WI38 (cell line): ENCODE data around the gene NR2F6.
A peak's percentile ranks its signal among the peaks of the same experiment; 100 is the strongest.

Source experiments
- H3K4me3 ChIP-seq: 2 replicates; pipeline ENCODE4 v1.5.1; 2011; ENCODE audit warnings: low read depth, mild to moderate bottlenecking, control low read depth, low read length
- TF ChIP-seq, protein P1 (sequence below): IDR thresholded peaks from 2 replicates; pipeline ENCODE4 v1.5.1; 2012; ENCODE audit warnings: low read depth, mild to moderate bottlenecking, control low read depth, low read length

NR2F6 gene

GRCh38 chr19:17235300-17235970, 10.3 kb downstream of the NR2F6 start:
- peak overlapping the region; percentile 53 for H3K4me3 ChIP-seq
- TF ChIP-seq, protein P1, sequence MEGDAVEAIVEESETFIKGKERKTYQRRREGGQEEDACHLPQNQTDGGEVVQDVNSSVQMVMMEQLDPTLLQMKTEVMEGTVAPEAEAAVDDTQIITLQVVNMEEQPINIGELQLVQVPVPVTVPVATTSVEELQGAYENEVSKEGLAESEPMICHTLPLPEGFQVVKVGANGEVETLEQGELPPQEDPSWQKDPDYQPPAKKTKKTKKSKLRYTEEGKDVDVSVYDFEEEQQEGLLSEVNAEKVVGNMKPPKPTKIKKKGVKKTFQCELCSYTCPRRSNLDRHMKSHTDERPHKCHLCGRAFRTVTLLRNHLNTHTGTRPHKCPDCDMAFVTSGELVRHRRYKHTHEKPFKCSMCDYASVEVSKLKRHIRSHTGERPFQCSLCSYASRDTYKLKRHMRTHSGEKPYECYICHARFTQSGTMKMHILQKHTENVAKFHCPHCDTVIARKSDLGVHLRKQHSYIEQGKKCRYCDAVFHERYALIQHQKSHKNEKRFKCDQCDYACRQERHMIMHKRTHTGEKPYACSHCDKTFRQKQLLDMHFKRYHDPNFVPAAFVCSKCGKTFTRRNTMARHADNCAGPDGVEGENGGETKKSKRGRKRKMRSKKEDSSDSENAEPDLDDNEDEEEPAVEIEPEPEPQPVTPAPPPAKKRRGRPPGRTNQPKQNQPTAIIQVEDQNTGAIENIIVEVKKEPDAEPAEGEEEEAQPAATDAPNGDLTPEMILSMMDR = no peak

DNA sequence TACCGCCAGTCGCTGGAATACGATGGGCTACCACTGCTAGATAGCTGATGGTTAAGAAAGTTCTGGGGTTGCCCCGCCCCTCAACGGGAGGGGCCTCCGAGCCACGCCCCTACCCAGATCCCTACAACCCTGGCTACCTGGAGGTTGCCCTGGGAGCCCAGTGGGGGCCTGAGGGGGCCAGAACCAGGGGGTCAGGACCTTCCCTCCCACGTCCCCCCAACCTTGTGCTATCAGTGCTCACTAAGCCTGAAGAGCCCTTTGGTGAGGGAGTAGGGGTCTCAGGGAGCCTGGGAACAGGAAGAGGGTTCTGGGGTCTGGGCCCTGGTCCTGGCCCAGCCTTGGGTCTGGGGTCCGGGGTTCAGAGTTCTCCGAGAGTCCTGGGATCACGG, 10.8 kb downstream of the NR2F6 start:
- peak overlapping the region; percentile 53 for H3K4me3 ChIP-seq
- TF ChIP-seq, protein P1 = no peak

GRCh38 chr19:17232258-17232657, 13.5 kb downstream of the NR2F6 start:
- TF ChIP-seq, protein P1 = no peak
- no peak overlapping the region for H3K4me3 ChIP-seq

DNA sequence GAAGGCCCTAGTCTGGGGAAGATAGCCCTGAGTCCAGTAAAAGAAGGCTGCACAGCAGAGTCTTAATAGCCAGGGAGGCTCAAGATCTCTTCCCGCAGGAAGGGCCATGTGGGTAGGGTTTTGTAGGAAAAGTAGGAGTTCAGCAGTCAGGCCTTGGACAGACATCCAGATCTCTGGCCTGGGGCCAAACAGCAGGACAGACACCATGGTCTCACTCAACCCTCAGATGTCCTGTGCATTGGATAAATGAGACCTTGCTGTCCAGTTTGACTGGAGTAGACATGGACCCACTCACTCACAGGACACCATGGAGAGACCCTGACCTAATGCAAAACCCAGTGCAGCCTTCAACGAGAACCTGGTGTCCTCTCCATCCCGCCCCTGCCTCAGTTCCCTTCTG, 15.8 kb downstream of the NR2F6 start:
- H3K4me3 ChIP-seq = no peak overlapping the region
- TF ChIP-seq, protein P1 = no peak

DNA sequence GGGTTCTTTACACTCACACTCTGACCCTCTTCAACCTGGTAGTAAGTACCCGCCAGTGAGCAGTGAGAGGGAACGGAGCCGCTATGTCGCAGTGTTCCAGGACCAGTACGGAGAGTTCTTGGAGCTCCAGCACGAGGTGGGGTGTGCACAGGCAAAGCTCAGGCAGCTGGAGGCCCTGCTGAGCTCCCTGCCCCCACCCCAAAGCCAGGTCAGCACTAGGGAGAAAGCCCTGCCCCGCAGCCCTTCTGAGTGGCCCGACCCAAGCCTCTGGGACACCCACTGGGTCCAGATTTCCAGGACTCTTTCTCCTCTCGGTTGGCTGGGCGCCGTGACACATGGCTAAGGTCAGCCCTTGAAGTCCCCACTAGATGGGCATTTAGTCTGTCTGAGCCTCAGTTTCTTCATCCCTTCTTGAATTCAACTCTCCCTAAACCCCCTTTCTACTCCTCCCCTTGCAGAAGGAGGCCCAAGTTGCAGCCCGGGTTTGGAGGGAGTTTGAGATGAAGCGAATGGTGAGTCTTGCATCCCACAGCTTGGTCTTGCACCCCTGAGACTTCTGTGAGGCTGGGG, 17.8 kb downstream of the NR2F6 start:
- TF ChIP-seq, protein P1 = no peak
- H3K4me3 ChIP-seq = no peak overlapping the region

DNA sequence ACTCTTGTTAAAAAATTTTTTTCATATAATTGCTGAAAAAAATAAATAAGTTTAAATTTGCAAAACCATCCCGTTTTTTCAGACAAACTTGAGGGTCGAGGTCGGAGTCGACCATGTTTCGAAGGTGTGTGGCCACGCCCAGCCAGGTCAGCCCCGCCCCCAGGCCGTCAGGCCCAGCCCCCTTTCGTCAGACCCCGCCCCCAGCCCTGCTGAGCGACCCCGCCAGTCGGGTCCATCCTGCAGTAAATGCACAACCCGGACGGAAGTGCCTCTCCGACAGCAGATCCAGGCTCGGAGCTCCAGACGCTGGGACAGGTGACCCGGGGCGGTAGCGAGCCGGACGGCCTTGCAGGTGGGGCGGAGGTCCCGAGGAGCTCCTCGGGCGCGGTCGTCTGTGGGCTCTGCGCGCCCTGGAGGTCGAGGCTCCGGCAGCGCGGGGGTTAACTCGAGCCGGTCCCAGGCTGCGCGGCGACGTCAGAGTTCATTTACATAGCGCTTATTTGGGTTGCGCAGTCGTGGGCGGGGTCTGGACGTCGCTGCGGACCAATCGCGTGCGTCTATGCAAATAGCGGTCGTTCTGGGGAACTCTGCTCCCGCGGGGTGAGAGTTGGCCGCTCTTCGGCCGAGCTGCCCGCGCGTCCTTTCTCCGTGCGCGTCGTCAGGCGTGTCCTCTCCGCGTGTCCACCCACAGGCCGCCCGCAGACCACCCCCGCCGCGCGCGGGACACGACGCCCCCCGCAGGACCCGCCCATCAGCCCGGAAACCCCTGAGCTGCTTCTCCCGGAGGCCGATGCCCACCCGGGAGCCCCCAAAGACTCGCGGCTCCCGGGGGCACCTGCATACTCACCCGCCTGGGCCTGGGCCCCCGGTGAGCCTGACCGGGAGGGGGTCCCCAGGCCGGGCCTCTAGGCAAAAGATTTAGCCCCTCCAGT, 19.5 kb downstream of the NR2F6 start, which contains the start of gene OCEL1:
Gene OCEL1 (plus strand): TSS at position 225 of the 932 bp plus-strand sequence. CDS start 22 bp downstream, at position 247.
- peak within 1 kb of the TSS; percentile 72 for H3K4me3 ChIP-seq
- TF ChIP-seq, protein P1 = no peak
